ENCODE results near the gene PCDHGB7.
A peak's percentile ranks its signal among the peaks of the same experiment; 100 is the strongest.
"Not testable (repeated sequence)": the region's sequence is repeated elsewhere in the genome, so short reads cannot be mapped to it uniquely, and the experiment has no call there.

PCDHGB7 gene

GRCh38 chr5:141417494-141418172 lies at the start of gene PCDHGB7:
TSS of gene PCDHGB7 (plus strand) at chr5:141417677. CDS start at chr5:141417860, 183 bp downstream.
- peak; percentile 83 for DNase-seq (ENCODE audit: low spot score)

GRCh38 chr5:141369994-141370848 lies 47.3 kb upstream of the PCDHGB7 start, which contains the start of gene PCDHGB3:
TSS of gene PCDHGB3 (plus strand) at chr5:141370242. CDS start at chr5:141370395, 153 bp downstream.
- DNase-seq (ENCODE audit: low spot score), result peak; percentile 82

GRCh38 chr5:141371572-141372475 lies 45.7 kb upstream of the PCDHGB7 start:
- no peak for DNase-seq (ENCODE audit: low spot score)

- DNase-seq (ENCODE audit: low spot score), result no peak
Observed at GRCh38 chr5:141373673-141374317, 43.7 kb upstream of the PCDHGB7 start, which contains the start of gene PCDHGA6. TSS of gene PCDHGA6 (plus strand) at chr5:141373891. CDS start at chr5:141374084, 193 bp downstream.

GRCh38 chr5:141374627-141375026 lies 42.9 kb upstream of the PCDHGB7 start:
- no peak for DNase-seq (ENCODE audit: low spot score)

- DNase-seq (ENCODE audit: low spot score), result not testable (repeated sequence)
Observed at GRCh38 chr5:141375444-141376155, 41.9 kb upstream of the PCDHGB7 start.

GRCh38 chr5:141382469-141383294 lies 34.8 kb upstream of the PCDHGB7 start, which contains the start of gene PCDHGA7:
TSS of gene PCDHGA7 (plus strand) at chr5:141382742. CDS start at chr5:141382900, 158 bp downstream.
- DNase-seq (ENCODE audit: low spot score), result peak; percentile 65

GRCh38 chr5:141383345-141383744 lies 34.1 kb upstream of the PCDHGB7 start:
- no peak for DNase-seq (ENCODE audit: low spot score)

- DNase-seq (ENCODE audit: low spot score), result no peak
Observed at GRCh38 chr5:141384471-141385267, 32.8 kb upstream of the PCDHGB7 start.

- DNase-seq (ENCODE audit: low spot score), result not testable (repeated sequence)
Observed at GRCh38 chr5:141387557-141388311, 29.7 kb upstream of the PCDHGB7 start, which contains the start of gene PCDHGB4. TSS of gene PCDHGB4 (plus strand) at chr5:141387698. CDS start at chr5:141387885, 187 bp downstream.

- no peak for DNase-seq (ENCODE audit: low spot score)
Observed at GRCh38 chr5:141388661-141389060, 28.8 kb upstream of the PCDHGB7 start.

GRCh38 chr5:141389153-141390042 lies 28.1 kb upstream of the PCDHGB7 start:
- no peak for DNase-seq (ENCODE audit: low spot score)

- peak; percentile 38 for DNase-seq (ENCODE audit: low spot score)
Observed at GRCh38 chr5:141392429-141393198, 24.9 kb upstream of the PCDHGB7 start, which contains the start of gene PCDHGA8. TSS of gene PCDHGA8 (plus strand) at chr5:141392633. CDS start at chr5:141392814, 181 bp downstream.

GRCh38 chr5:141393267-141393666 lies 24.2 kb upstream of the PCDHGB7 start:
- DNase-seq (ENCODE audit: low spot score), result no peak

- not testable (repeated sequence) for DNase-seq (ENCODE audit: low spot score)
Observed at GRCh38 chr5:141394401-141395187, 22.9 kb upstream of the PCDHGB7 start.

All from hepatic stellate cell (primary cell).